ENCODE data around the gene ABCE1. TPM values are rescaled to one million over a fixed set of nuclear protein-coding genes. Genes with fewer than 3 reads are reported as not detected.

Gene ABCE1
- total and polyA plus RNA-seq, 10 of the 15 experiments (the other 5 are each of a cell fraction or from before 2014, with no cell fraction given), result 75.9 to 172 (median 134) TPM

DNA sequence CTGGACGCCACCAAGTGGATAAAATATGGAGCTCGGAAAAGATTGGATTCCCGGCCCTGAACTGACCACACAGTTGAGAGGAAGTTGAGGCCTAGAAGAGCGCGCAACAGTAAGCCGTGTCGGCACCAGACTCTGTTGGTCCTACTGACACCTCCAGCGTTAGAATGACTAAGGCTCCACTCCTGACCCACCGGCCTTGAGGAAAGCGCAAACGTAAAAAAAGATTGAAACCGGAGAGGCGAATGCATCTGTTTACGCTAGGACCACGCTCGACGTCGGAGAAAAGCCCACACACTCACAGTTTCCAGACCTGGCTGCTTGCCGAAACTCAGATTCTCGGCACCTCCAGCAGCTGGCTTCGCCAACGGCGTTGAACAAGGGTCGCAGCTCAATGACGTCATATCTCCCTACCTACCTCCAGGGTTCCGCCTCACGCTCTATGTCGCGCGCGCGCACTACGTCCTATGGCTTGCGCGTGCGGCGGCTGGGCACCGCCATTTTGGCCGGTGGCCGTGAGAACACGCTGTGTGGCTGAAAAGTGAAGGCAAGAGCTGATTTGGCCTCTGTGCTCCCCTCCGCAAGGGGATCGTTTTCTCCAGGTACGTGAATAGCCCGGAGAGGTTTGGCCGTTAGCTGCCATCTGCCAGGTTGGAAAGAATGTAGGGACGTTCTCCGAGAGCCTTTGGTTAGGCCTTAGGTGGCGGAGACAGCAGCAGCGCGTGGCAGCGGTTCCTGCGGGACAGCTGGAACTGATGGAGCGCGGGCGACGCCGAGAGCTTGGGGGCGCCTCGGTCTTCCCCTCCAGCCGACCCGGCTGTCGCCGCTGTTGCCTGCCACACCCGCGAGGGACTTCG is at the start of gene ABCE1, which contains the start of gene ANAPC10 (continued):
- TF ChIP-seq, protein P1, sequence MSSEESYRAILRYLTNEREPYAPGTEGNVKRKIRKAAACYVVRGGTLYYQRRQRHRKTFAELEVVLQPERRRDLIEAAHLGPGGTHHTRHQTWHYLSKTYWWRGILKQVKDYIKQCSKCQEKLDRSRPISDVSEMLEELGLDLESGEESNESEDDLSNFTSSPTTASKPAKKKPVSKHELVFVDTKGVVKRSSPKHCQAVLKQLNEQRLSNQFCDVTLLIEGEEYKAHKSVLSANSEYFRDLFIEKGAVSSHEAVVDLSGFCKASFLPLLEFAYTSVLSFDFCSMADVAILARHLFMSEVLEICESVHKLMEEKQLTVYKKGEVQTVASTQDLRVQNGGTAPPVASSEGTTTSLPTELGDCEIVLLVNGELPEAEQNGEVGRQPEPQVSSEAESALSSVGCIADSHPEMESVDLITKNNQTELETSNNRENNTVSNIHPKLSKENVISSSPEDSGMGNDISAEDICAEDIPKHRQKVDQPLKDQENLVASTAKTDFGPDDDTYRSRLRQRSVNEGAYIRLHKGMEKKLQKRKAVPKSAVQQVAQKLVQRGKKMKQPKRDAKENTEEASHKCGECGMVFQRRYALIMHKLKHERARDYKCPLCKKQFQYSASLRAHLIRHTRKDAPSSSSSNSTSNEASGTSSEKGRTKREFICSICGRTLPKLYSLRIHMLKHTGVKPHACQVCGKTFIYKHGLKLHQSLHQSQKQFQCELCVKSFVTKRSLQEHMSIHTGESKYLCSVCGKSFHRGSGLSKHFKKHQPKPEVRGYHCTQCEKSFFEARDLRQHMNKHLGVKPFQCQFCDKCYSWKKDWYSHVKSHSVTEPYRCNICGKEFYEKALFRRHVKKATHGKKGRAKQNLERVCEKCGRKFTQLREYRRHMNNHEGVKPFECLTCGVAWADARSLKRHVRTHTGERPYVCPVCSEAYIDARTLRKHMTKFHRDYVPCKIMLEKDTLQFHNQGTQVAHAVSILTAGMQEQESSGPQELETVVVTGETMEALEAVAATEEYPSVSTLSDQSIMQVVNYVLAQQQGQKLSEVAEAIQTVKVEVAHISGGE (CRISPR knock-in tag; IDR thresholded peaks at IDR 0.05), result peak; percentile 66
- TF ChIP-seq SIN3A (IDR thresholded peaks at IDR 0.05; ENCODE audit: low read depth, low read length) (peak; percentile 95), SIX5 (IDR thresholded peaks at IDR 0.05; ENCODE audit: low read depth, low read length, severe bottlenecking) (peak; percentile 56), PAX8 (IDR thresholded peaks at IDR 0.05) (peak; percentile 39; the same call in 1 of the 2 replicates), ZNF384 (IDR thresholded peaks at IDR 0.05; ENCODE audit: borderline replicate concordance, low read depth, low read length) (no peak), GABPA (IDR thresholded peaks at IDR 0.05; ENCODE audit: low read depth) (peak; percentile 18; the same call in 1 of the 2 replicates), TCF12 (IDR thresholded peaks at IDR 0.05; ENCODE audit: low read depth, low read length) (peak; percentile 92), MYC (IDR thresholded peaks at IDR 0.05; ENCODE audit: insufficient read depth, insufficient read length, insufficient replicate concordance, low read length, severe bottlenecking) (peak; percentile 97), NR2F1 (conservative IDR thresholded peaks at IDR 0.05) (0 out of 2 replicates have a peak, but pooled peaks have one; percentile 19), EP300 (IDR thresholded peaks at IDR 0.05; ENCODE audit: borderline replicate concordance in 1 of 2, control insufficient read depth in 1 of 2, low read depth in 2 of 2, low read length in 2 of 2) (peak in 1 of 2 experiments; percentile 58; a peak in 1 of 4 replicates)
- TF ChIP-seq, protein P2, sequence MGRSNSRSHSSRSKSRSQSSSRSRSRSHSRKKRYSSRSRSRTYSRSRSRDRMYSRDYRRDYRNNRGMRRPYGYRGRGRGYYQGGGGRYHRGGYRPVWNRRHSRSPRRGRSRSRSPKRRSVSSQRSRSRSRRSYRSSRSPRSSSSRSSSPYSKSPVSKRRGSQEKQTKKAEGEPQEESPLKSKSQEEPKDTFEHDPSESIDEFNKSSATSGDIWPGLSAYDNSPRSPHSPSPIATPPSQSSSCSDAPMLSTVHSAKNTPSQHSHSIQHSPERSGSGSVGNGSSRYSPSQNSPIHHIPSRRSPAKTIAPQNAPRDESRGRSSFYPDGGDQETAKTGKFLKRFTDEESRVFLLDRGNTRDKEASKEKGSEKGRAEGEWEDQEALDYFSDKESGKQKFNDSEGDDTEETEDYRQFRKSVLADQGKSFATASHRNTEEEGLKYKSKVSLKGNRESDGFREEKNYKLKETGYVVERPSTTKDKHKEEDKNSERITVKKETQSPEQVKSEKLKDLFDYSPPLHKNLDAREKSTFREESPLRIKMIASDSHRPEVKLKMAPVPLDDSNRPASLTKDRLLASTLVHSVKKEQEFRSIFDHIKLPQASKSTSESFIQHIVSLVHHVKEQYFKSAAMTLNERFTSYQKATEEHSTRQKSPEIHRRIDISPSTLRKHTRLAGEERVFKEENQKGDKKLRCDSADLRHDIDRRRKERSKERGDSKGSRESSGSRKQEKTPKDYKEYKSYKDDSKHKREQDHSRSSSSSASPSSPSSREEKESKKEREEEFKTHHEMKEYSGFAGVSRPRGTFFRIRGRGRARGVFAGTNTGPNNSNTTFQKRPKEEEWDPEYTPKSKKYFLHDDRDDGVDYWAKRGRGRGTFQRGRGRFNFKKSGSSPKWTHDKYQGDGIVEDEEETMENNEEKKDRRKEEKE (IDR thresholded peaks at IDR 0.05), result no peak
- TF ChIP-seq, protein P3, sequence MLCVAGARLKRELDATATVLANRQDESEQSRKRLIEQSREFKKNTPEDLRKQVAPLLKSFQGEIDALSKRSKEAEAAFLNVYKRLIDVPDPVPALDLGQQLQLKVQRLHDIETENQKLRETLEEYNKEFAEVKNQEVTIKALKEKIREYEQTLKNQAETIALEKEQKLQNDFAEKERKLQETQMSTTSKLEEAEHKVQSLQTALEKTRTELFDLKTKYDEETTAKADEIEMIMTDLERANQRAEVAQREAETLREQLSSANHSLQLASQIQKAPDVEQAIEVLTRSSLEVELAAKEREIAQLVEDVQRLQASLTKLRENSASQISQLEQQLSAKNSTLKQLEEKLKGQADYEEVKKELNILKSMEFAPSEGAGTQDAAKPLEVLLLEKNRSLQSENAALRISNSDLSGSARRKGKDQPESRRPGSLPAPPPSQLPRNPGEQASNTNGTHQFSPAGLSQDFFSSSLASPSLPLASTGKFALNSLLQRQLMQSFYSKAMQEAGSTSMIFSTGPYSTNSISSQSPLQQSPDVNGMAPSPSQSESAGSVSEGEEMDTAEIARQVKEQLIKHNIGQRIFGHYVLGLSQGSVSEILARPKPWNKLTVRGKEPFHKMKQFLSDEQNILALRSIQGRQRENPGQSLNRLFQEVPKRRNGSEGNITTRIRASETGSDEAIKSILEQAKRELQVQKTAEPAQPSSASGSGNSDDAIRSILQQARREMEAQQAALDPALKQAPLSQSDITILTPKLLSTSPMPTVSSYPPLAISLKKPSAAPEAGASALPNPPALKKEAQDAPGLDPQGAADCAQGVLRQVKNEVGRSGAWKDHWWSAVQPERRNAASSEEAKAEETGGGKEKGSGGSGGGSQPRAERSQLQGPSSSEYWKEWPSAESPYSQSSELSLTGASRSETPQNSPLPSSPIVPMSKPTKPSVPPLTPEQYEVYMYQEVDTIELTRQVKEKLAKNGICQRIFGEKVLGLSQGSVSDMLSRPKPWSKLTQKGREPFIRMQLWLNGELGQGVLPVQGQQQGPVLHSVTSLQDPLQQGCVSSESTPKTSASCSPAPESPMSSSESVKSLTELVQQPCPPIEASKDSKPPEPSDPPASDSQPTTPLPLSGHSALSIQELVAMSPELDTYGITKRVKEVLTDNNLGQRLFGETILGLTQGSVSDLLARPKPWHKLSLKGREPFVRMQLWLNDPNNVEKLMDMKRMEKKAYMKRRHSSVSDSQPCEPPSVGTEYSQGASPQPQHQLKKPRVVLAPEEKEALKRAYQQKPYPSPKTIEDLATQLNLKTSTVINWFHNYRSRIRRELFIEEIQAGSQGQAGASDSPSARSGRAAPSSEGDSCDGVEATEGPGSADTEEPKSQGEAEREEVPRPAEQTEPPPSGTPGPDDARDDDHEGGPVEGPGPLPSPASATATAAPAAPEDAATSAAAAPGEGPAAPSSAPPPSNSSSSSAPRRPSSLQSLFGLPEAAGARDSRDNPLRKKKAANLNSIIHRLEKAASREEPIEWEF (IDR thresholded peaks at IDR 0.05; ENCODE audit: insufficient replicate concordance, low read depth, low read length), result no peak
- TF ChIP-seq, protein P4, sequence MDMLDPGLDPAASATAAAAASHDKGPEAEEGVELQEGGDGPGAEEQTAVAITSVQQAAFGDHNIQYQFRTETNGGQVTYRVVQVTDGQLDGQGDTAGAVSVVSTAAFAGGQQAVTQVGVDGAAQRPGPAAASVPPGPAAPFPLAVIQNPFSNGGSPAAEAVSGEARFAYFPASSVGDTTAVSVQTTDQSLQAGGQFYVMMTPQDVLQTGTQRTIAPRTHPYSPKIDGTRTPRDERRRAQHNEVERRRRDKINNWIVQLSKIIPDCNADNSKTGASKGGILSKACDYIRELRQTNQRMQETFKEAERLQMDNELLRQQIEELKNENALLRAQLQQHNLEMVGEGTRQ (IDR thresholded peaks at IDR 0.05; ENCODE audit: borderline replicate concordance, low read depth, low read length), result no peak

All from GM12878 (cell line).